Keratinocyte (primary cell): ENCODE results near the gene ITGAD. TPM values are rescaled to one million over a fixed set of nuclear protein-coding genes. Genes with fewer than 3 reads are reported as not detected.

Experiments
- DNase-seq: peaks from one replicate; pipeline ENCODE4 v3.0.0-alpha.2; 2011; ENCODE audit warnings: low read depth, missing footprints, low spot score
- FAIRE-seq: peaks from 2 replicates; lab custom pipeline; 2011; peaks lifted over from hg19 to GRCh38; lab: Jason Lieb, UNC
- H2AFZ ChIP-seq: 2 replicates; pipeline ENCODE4 v1.6.0; 2012; ENCODE audit warnings: low read length, control low read depth, inconsistent platforms; ENCODE audit not compliant: control insufficient read depth
- H3K27ac ChIP-seq: 2 replicates; pipeline ENCODE4 v1.5.1; 2011; ENCODE audit warnings: low read length; ENCODE audit not compliant: control insufficient read depth, insufficient read depth
- H3K27me3 ChIP-seq: 3 replicates; pipeline ENCODE4 v1.6.0; 2011; ENCODE audit warnings: low read length; ENCODE audit not compliant: control insufficient read depth, insufficient read depth; ENCODE audit errors: extremely low read depth
- H3K36me3 ChIP-seq, 2 experiments: 2 replicates in 1 of 2; 3 replicates in 1 of 2; pipeline ENCODE4 v1.5.1; 2011; ENCODE audit warnings: low read length in 2 of 2, mild to moderate bottlenecking in 1 of 2; ENCODE audit not compliant: control insufficient read depth in 2 of 2, insufficient read depth in 2 of 2; ENCODE audit errors: extremely low read depth in 1 of 2
- H3K4me1 ChIP-seq: 3 replicates; pipeline ENCODE4 v1.5.1; 2011; ENCODE audit warnings: low read length; ENCODE audit not compliant: control insufficient read depth, insufficient read depth; ENCODE audit errors: extremely low read depth
- H3K4me2 ChIP-seq: 3 replicates; pipeline ENCODE4 v1.6.0; 2011; ENCODE audit warnings: low read depth, low read length; ENCODE audit not compliant: control insufficient read depth, insufficient read depth; ENCODE audit errors: extremely low read depth
- H3K4me3 ChIP-seq, 3 experiments: fragments of 200-600 bp in 1 of 3; sonication (generic) in 1 of 3; 2 replicates in 2 of 3; 3 replicates in 1 of 3; pipeline ENCODE4 v1.5.1; 2011 to 2016; ENCODE audit warnings: low read length in 3 of 3, mild to moderate bottlenecking in 3 of 3, control low read depth in 2 of 3, inconsistent platforms in 1 of 3, low read depth in 1 of 3, mixed read lengths in 1 of 3, mixed run types in 1 of 3, moderate library complexity in 1 of 3; ENCODE audit not compliant: control insufficient read depth in 2 of 3, insufficient read depth in 2 of 3; ENCODE audit errors: extremely low read depth in 1 of 3
- H3K79me2 ChIP-seq: 2 replicates; pipeline ENCODE4 v1.6.0; 2012; ENCODE audit warnings: low read length; ENCODE audit not compliant: control insufficient read depth, insufficient read depth
- H3K9ac ChIP-seq: 3 replicates; pipeline ENCODE4 v1.6.0; 2011; ENCODE audit warnings: low read length; ENCODE audit not compliant: control insufficient read depth, insufficient read depth; ENCODE audit errors: extremely low read depth
- H3K9me1 ChIP-seq: 3 replicates; pipeline ENCODE4 v1.6.0; 2011; ENCODE audit warnings: low read length; ENCODE audit not compliant: control insufficient read depth, insufficient read depth; ENCODE audit errors: extremely low read depth
- H3K9me3 ChIP-seq: 2 replicates; pipeline ENCODE4 v1.5.1; 2012; ENCODE audit warnings: low read depth, low read length; ENCODE audit not compliant: control insufficient read depth
- H4K20me1 ChIP-seq: 3 replicates; pipeline ENCODE4 v1.6.0; 2011; ENCODE audit warnings: low read length; ENCODE audit not compliant: control insufficient read depth, insufficient read depth; ENCODE audit errors: extremely low read depth
- CTCF ChIP-seq, 3 experiments: IDR thresholded peaks in 1 of 3; conservative IDR thresholded peaks in 1 of 3; optimal IDR thresholded peaks in 1 of 3; 2 replicates in 2 of 3; 3 replicates in 1 of 3; pipeline versions ENCODE3 to v1.5.1; 2011; ENCODE audit warnings: low read length in 3 of 3, mild to moderate bottlenecking in 3 of 3, moderate library complexity in 2 of 3, control low read depth in 1 of 3, inconsistent platforms in 1 of 3; ENCODE audit not compliant: insufficient read depth in 2 of 3; ENCODE audit errors: extremely low read depth in 1 of 3
- EZH2 ChIP-seq: IDR thresholded peaks from one replicate; pipeline ENCODE4 v1.6.1; 2012; ENCODE audit warnings: inconsistent platforms, mild to moderate bottlenecking, low read length, moderate library complexity
- dilution Hi-C: fragments of 300-500 bp; cut with MboI; formaldehyde crosslinking; loops from one replicate; pipeline ENCODE4 v1.7.0; 2020; ENCODE audit warnings: low sequenced_read_pairs; ENCODE audit not compliant: extremely low pct_ligation_motif_present
- polyA plus RNA-seq, 5 experiments: library from polyadenylated mRNA; depleted of rRNA in 3 of 5; stranded (reverse) in 3 of 5; stranded (forward) in 1 of 5; unstranded in 1 of 5; fragments of >200 nt; gene quantifications; 1 replicate in 1 of 5; 2 replicates in 3 of 5; 3 replicates in 1 of 5; pipeline versions ENCODE4 v1.2.1 to v1.2.3, GENCODE V29; 2011 to 2012; ENCODE audit warnings: missing spikeins in 2 of 5, low read depth in 1 of 5, low replicate concordance in 1 of 5

Gene ITGAD
- polyA plus RNA-seq, 1 donor (not counting 4 experiments of a cell fraction or from before 2014, with no cell fraction given) = not detected

- no peaks in the 10 kb centered on the region for H3K9me1 ChIP-seq
- H4K20me1 ChIP-seq = no peaks in the 10 kb centered on the region
- peaks cover 2% of the 10 kb centered on the region for H3K27me3 ChIP-seq
- H3K4me2 ChIP-seq = no peak overlapping the region
- H3K79me2 ChIP-seq = no peaks in the 10 kb centered on the region
- H2AFZ ChIP-seq = no peak overlapping the region
- dilution Hi-C loops = no loop called here
- H3K4me1 ChIP-seq = no peaks in the 10 kb centered on the region
- no peak for FAIRE-seq
- no peaks in the 10 kb centered on the region for H3K9me3 ChIP-seq
- TF ChIP-seq CTCF (optimal IDR thresholded peaks at IDR 0.05 in 1 of 3, IDR thresholded peaks at IDR 0.05 in 1 of 3, conservative IDR thresholded peaks at IDR 0.05 in 1 of 3; ENCODE audit: extremely low read depth in 1 of 3, insufficient read depth in 2 of 3, low read length in 3 of 3) (no peak), EZH2 (no peak)
- no peaks in the 10 kb centered on the region for H3K36me3 ChIP-seq
- no peak overlapping the region for H3K4me3 ChIP-seq
- H3K27ac ChIP-seq = no peak overlapping the region
- no peak for DNase-seq
- no peak overlapping the region for H3K9ac ChIP-seq
These were observed 21.3 kb upstream of the ITGAD start for GRCh38 chr16:31371619-31372484.

GRCh38 chr16:31373235-31373634 is 19.9 kb upstream of the ITGAD start:
- Histone ChIP-seq H3K4me3 (no peak overlapping the region), H3K27ac (no peak overlapping the region), H4K20me1 (no peaks in the 10 kb centered on the region), H3K9ac (no peak overlapping the region), H3K79me2 (no peaks in the 10 kb centered on the region), H3K4me2 (no peak overlapping the region), H2AFZ (no peak overlapping the region), H3K27me3 (peaks cover 2% of the 10 kb centered on the region), H3K36me3 (no peaks in the 10 kb centered on the region), H3K9me3 (no peaks in the 10 kb centered on the region), H3K9me1 (no peaks in the 10 kb centered on the region), H3K4me1 (no peaks in the 10 kb centered on the region)
- TF ChIP-seq CTCF (optimal IDR thresholded peaks at IDR 0.05 in 1 of 3, IDR thresholded peaks at IDR 0.05 in 1 of 3, conservative IDR thresholded peaks at IDR 0.05 in 1 of 3; ENCODE audit: extremely low read depth in 1 of 3, insufficient read depth in 2 of 3, low read length in 3 of 3) = no peak
- no peak for TF ChIP-seq EZH2
- dilution Hi-C loops = no loop called here
- DNase-seq = no peak
- no peak for FAIRE-seq
